A673 (cell line): ENCODE measurements around the gene FAM24B.

ENCODE experiments used
- CTCF ChIP-seq: fragments of 300-800, 200-600 bp; sonication (generic); conservative IDR thresholded peaks from 2 replicates; pipeline ENCODE4 v1.5.1; 2017; ENCODE audit warnings: low read depth, mild to moderate bottlenecking, antibody characterized with exemption, low read length, moderate library complexity, mixed read lengths
- EZH2 ChIP-seq: fragments of 200-600 bp; sonication (generic); IDR thresholded peaks from 2 replicates; pipeline ENCODE4 v1.6.1; 2017; ENCODE audit warnings: borderline replicate concordance, low read depth, mild to moderate bottlenecking, mixed read lengths, antibody characterized with exemption, low read length; ENCODE audit not compliant: poor library complexity, severe bottlenecking

GRCh38 chr10:122861711-122862161 is 17.6 kb downstream of the FAM24B start:
- TF ChIP-seq CTCF, result no peak
- TF ChIP-seq EZH2, result no peak
